GM18861 (cell line): ENCODE results near the gene CABP2.
A peak's percentile ranks its signal among the peaks of the same experiment; 100 is the strongest.
"Not testable (repeated sequence)": the region's sequence is repeated elsewhere in the genome, so short reads cannot be mapped to it uniquely, and the experiment has no call there.

Experiments
- ATAC-seq: cut with Tn5 transposase; IDR thresholded peaks from one replicate; pipeline ENCODE4 v1.9.1; 2021; ENCODE audit not compliant: unreplicated experiment

CABP2 gene

DNA sequence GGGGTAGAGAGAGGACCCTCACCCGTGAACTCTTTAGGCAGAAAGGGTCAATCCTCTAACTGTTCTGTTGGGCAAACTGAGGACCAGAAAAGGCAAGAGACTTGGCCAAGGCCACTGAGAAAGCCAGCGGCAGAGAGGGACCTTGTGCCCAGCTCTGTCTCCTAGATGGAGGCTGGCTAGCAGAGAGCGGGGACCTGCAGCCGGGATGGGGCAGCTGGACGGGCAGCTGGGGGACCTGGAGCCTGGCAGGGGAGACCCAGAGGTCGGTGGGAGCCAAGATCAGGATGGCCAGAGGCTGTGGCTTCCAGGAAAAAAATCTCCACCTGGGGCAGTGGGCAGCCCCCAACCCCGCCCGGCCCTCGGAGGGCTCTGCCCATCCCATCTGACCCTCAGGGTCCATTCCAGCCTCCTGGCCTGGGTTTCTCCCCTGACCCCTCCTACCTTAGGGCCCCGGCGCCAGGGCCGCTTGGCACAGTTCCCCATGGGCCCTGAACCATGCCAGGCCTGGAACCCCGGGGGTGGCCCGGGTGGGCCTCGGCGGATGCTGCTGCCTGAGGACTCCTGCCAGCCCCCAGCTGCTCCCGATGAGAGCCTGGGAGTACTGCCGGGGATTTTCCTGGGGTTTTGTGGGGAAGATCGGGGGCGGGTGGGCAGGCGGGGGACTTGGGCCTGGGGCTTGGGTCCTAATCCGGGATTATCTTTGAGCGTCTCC, at the start of gene CABP2:
CABP2 (minus strand) TSS at position 603 of the 712 bp plus-strand sequence; CDS start at position 483, 120 bp downstream.
- no peak for ATAC-seq

- no peak for ATAC-seq
These were observed 49.6 kb upstream of the CABP2 start for GRCh38 chr11:67572747-67573419.

- no peak for ATAC-seq
These were observed 49.1 kb upstream of the CABP2 start for GRCh38 chr11:67572305-67572704.

DNA sequence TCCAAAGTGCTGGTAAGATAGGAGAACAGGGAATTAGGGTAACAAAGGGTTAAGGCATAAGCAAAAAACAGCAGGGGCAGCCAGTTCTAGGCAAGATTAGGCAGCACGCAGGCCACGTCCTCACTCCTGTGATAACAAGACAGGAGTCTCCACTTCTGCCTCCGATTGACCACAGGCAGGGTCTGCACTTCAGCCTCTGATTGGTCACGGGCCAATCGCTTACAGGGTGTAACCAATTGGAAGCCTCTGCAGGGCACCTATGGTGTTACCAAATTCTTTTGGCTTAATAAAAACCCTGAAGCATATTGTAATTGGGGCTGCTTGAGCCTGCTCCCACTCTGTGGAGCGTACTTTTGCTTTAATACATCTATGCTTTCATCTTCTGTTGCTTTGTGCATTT, 48.2 kb upstream of the CABP2 start:
- ATAC-seq = no peak

DNA sequence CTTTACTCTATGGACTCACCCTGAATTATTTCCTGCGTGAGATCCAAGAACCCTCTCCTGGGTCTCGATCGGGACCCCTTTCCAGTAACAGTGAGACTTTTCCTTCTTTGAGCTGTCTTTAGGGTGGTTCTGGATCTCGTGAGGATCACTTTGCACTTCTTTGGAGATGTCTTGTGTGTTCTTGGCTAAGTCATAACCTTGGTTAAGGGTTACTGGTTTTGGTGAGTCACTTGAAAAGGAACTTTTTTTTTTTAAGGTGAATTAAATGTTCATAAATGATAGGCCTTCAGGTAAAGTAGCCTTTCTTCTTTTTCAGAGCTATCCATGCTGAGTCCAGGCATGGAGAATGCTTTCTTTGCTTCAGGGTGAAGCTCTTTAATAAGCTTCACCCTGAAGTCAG, 41.0 kb upstream of the CABP2 start:
- ATAC-seq = no peak

GRCh38 chr11:67563705-67564114, 40.5 kb upstream of the CABP2 start:
- ATAC-seq = not testable (repeated sequence)

DNA sequence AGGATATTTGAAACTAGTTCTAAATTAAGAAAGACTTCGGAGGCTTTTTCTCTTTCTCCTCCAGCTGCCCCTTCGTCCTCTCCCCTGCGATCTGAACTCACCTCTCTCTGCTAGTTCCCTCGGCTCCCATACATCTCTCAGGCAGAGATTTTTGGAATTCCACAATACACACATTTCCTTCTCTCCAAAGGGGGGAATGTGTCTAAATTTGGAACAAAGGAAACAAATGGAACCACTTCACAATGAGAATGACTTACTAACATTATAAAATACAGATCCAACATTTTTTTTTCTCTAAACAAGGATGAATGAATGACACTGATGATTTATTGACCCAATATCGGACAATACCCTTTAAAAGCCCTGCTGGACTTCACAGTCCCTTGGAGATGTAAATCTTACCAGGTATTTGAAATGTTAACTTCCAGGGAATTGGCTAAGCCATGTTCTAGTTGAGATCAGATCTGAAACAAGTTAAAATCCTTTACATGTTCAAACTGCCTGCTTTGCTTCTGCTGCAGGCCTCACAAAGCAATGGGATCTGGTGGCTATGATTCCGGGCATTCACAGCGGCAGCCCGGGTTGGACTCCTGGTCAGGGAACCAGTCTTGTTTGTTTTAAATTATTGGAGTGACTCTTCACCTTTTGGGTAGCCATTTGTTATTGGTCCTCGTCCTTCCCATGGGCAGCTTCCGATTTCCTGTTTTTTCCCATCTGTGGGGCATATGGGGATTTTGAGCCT, 39.9 kb upstream of the CABP2 start:
- ATAC-seq = no peak

GRCh38 chr11:67561971-67562619, 38.8 kb upstream of the CABP2 start:
- peak; percentile 63 for ATAC-seq

DNA sequence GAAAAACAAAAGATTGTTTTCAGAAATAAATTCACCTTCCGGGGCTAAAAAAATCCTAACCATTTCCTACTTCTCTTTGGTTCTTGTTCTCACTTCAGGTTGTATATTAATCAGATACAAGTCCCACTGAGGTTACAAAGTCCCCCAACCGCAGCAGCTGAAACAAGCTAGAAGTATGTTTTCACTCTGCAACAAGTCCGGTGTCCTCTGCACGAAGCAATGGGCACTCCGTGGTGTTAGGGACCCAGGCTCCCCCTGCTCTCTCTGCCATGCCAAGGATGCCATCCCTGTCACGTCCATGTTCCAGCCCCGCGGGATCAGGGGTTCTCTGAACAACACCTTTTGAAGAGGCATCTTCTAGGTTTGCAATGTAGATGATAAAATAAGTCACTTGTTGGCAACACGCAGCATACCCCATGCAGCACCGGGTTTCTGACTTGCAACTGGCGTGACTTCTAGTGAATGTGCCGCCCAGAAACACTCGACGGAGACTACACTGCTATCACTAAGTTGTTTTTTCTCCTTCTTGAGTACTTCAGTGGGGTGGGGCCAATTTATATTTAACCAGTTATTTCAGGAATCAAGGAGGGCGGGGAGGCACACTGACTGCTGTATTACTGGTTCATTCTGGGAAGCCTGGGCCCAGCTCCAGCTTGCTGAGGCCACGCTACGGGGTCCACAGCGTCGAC, 35.0 kb upstream of the CABP2 start:
- ATAC-seq = no peak

GRCh38 chr11:67556244-67556643, 33.0 kb upstream of the CABP2 start:
- no peak for ATAC-seq

- ATAC-seq = not testable (repeated sequence)
These were observed 28.5 kb upstream of the CABP2 start for GRCh38 chr11:67551697-67552096.

- no peak for ATAC-seq
These were observed 27.9 kb upstream of the CABP2 start for GRCh38 chr11:67551127-67551526.

DNA sequence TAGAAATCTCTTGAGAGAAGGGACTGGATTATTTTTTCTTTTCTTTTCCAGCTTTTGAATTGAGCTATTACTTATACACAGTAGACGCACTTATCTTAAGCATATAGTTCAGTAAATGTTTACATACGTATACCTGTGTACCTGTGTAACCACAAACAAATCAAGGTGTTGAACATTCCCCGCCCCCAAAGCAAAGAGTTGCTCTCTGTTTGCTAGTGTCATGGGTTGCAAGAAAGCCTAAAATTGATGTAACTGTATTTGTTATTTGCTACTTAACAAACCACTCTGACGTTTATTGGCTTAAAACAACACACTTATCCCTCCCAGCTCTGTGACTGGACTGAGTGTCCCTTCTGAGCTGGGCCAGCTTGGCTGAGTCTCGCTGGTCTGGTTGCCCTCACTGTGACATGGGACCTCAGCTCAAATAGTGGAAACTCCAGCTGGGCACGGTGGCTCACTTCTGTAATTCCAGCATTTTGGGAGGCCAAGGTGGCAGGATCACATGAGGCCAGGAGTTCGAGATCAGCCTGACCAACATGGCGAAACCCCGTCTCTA, 25.4 kb upstream of the CABP2 start:
- no peak for ATAC-seq

GRCh38 chr11:67548112-67548511, 24.9 kb upstream of the CABP2 start:
- not testable (repeated sequence) for ATAC-seq

DNA sequence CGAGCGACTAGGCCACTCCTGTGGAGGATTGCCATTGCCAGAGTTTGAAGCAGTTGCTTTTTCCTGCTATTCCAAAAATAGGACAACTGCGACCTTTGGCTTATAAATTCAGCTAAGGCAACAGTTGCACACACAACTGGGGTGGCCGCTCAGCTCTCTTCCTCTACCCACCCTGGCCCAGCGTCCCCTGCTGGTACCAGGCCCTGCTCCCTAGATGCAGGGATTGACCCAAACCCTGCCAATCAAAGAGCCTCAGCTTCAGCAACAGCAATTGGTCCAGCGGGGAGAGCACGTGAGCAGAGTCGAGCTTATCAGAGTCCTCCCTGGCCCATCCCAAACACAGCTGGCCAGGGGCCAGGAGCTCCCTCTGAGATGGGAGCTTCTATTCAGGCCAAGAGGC, 22.0 kb upstream of the CABP2 start:
- no peak for ATAC-seq

- no peak for ATAC-seq
These were observed 21.5 kb upstream of the CABP2 start for GRCh38 chr11:67544616-67545242.

- ATAC-seq = no peak
These were observed 20.3 kb upstream of the CABP2 start for GRCh38 chr11:67543585-67543984.

DNA sequence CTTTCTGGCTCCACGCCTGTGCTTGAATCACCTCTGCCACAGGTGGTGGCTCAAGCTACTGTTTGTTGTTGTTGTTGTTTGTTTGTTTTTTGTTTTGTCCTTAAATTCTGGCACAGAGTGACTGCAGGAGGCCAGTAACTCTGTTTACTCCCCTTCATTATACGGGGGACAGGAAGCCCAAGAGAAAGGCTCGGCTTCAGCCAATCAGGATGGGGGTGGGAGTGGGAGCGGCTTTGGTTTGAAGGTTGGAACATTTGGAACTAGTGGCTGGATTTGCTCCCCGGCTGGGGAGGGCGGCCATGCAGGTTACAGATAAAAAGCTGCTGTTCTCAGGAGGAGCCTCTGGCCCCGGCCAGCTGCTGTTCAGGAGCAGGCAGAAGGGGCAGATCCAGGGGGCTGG, 19.7 kb upstream of the CABP2 start:
- no peak for ATAC-seq

DNA sequence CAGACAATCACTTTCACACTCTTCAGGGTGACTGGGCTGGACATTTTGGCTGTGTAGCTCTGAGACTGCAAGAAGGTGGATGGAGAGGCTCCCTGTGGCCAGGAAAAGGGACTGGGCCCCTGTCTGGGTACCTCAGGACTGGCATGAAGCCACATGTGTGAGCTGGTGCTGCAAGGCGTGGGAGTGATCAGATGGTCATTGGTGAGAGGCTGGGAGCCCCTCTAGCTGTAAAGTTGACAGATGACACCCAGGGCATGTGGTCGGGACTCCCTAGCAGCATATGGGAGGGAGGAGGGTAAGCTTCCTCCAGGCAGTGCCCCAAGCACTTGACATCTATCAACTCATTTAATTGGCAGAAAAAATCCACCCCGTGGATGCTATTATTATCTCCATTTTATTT, 18.9 kb upstream of the CABP2 start:
- ATAC-seq = no peak

DNA sequence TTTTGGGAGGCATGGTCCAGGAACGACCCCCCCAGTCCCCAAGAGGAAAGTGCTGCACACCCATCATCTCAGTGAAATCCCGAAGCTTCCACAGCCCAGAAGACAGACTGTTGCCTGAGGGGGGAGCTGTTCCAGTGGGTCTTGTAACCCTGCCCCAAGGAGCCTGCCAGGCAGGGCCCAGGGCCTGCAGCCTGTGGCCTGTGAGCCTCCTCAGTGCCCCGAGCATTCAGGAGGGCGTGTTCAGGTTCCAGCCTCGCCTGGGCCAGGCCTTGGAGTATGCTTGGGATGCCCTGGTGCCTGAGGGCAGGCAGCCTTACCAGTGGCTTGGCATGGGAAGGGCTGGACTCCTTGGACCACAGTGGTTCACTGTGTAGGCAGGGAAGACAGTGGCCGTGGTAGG, 18.0 kb upstream of the CABP2 start:
- ATAC-seq = no peak
